Measurements from ENCODE around the gene CERKL. TPM values are rescaled to one million over a fixed set of nuclear protein-coding genes. Genes with fewer than 3 reads are reported as not detected.

CERKL gene
- total and polyA plus RNA-seq, 2 of the 13 experiments (the other 11 are each of a cell fraction or from before 2014, with no cell fraction given) = not detected

DNA sequence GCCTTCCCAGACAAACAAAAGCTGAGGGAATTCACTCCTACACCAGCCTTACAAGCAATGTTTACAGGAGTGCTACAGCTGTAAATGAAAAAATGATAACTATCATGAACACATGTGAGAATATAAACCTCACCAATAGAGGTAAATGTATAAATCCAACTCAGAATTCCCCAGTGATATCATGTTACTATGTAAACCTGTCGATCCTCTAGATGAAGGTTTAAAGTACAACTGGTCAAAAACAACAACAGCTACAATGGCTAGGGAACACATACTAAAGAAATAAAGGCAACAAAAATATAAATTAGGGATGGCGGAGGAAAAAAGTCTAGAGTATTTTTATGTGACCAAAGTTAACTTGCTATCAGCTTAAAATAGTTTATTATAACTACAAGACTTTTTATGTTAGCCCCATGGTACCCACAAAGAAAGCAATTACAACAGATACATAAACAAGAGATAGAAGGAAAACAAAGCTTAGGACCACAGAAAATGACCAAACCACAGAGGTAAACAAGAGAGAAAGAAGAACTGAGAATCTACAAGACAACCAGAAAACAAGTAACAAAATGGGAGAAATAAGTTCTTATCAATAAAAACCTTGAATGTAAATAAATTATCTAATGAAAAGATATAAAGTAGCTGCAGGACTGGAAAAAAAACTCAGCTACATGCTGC is 8.3 kb downstream of the CERKL start (continued):
- TF ChIP-seq, protein P1, sequence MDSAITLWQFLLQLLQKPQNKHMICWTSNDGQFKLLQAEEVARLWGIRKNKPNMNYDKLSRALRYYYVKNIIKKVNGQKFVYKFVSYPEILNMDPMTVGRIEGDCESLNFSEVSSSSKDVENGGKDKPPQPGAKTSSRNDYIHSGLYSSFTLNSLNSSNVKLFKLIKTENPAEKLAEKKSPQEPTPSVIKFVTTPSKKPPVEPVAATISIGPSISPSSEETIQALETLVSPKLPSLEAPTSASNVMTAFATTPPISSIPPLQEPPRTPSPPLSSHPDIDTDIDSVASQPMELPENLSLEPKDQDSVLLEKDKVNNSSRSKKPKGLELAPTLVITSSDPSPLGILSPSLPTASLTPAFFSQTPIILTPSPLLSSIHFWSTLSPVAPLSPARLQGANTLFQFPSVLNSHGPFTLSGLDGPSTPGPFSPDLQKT (CRISPR knock-in tag; IDR thresholded peaks at IDR 0.05; ENCODE audit: borderline replicate concordance) = no peak
- TF ChIP-seq, protein P2, sequence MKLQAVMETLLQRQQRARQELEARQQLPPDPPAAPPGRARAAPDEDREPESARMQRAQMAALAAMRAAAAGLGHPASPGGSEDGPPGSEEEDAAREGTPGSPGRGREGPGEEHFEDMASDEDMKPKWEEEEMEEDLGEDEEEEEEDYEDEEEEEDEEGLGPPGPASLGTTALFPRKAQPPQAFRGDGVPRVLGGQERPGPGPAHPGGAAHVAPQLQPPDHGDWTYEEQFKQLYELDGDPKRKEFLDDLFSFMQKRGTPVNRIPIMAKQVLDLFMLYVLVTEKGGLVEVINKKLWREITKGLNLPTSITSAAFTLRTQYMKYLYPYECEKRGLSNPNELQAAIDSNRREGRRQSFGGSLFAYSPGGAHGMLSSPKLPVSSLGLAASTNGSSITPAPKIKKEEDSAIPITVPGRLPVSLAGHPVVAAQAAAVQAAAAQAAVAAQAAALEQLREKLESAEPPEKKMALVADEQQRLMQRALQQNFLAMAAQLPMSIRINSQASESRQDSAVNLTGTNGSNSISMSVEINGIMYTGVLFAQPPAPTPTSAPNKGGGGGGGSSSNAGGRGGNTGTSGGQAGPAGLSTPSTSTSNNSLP (IDR thresholded peaks at IDR 0.05; ENCODE audit: low read depth, low read length) = 0 out of 2 replicates have a peak, but pooled peaks have one; percentile 13
- TF ChIP-seq FOXA3 (CRISPR knock-in tag; IDR thresholded peaks at IDR 0.05) = peak; percentile 30; the same call in 1 of the 2 replicates
- peak; percentile 54; the same call in 1 of the 2 replicates for TF ChIP-seq SIX4 (CRISPR knock-in tag; IDR thresholded peaks at IDR 0.05)
- TF ChIP-seq, protein P3, sequence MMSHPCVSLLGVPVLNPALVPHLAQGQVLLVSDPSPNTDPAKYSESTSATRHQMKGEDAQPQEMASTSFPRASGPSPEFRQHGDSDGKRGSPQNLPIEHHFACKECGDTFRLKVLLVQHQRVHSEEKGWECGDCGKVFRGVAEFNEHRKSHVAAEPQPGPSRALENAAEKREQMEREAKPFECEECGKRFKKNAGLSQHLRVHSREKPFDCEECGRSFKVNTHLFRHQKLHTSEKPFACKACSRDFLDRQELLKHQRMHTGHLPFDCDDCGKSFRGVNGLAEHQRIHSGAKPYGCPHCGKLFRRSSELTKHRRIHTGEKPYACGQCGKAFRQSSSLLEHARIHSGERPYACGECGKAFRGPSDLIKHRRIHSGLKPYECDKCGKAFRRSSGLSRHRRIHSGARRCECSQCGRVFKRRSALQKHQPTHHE (CRISPR knock-in tag; IDR thresholded peaks at IDR 0.05; ENCODE audit: borderline replicate concordance) = no peak

DNA sequence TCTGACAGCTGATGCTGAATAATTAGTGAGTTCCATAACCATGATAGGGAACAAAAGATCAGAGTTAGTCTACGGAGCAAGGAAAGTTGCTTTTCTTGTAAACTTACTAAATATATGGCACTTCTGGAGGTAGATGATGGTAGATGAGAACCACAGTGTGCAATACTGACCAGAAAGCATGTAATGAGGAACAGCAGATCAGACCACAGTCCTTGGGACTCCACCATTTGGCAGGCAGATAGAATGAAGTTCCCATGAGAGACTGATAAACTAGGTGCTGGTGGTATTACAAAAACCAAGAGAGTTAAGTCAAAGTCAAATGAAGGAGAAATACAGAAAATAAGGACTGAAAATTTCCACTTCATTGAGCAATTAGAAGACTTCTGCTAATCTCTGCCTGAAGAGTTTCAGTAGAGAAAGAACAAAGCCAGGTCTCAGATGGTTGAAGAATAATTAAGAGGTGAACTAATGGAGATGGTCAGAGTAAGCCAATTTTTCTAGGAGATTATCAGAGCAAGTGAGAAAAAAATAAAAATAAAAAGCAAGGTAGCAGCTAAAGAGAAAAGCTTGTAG is 10.4 kb downstream of the CERKL start:
- no TSS peak for BruUV-seq (replicated peaks)
- CTCF ChIA-PET (ENCODE audit: low intra/inter-chr PET ratio, low total read pairs) = no interaction called here

More for the DNA sequence above, 10.4 kb downstream of the CERKL start:
- no peak overlapping the region for H3K9ac ChIP-seq (ENCODE audit: insufficient read depth, low read depth, low read length)
- no peak overlapping the region for H3K4me2 ChIP-seq (ENCODE audit: low read depth, low read length)
- in situ Hi-C loops (cut with HindIII; ENCODE audit: extremely low pct_ligation_motif_present, low pct_unique_long_range_greater_than_20kb) (no loop called here), intact Hi-C loops (cut with micrococcal nuclease; ENCODE audit: unreplicated experiment) (no loop called here)
- no peaks in the 10 kb centered on the region for H3K9me3 ChIP-seq (ENCODE audit: low read length)
- WGBS (ENCODE audit: low lambda C conversion rate) = 9% methylated on average over 1 of the region's 1 CpG
- FAIRE-seq (no peak), ATAC-seq (no peak), DNase-seq (ENCODE audit: low spot score) (no peak)
- no peak overlapping the region for H3K4me3 ChIP-seq (replicated peaks in 1 of 3; ENCODE audit: insufficient read depth in 1 of 3, low read depth in 2 of 3, low read length in 3 of 3)
- no peak overlapping the region for H2AFZ ChIP-seq (ENCODE audit: low read length)
- H3K36me3 ChIP-seq (replicated peaks in 1 of 2; ENCODE audit: control insufficient read depth in 1 of 2, insufficient read depth in 2 of 2, low read length in 2 of 2) = no peaks in the 10 kb centered on the region
- POLR2A ChIA-PET = no interaction called here
- 0 out of 2 replicates have a peak, but pooled peaks cover 5% of the 10 kb centered on the region for H3K4me1 ChIP-seq (ENCODE audit: insufficient read depth, low read length)
- TF ChIP-seq, protein P4, sequence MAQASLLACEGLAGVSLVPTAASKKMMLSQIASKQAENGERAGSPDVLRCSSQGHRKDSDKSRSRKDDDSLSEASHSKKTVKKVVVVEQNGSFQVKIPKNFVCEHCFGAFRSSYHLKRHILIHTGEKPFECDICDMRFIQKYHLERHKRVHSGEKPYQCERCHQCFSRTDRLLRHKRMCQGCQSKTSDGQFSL (CRISPR knock-in tag; IDR thresholded peaks at IDR 0.05) = no peak
- TF ChIP-seq, protein P5, sequence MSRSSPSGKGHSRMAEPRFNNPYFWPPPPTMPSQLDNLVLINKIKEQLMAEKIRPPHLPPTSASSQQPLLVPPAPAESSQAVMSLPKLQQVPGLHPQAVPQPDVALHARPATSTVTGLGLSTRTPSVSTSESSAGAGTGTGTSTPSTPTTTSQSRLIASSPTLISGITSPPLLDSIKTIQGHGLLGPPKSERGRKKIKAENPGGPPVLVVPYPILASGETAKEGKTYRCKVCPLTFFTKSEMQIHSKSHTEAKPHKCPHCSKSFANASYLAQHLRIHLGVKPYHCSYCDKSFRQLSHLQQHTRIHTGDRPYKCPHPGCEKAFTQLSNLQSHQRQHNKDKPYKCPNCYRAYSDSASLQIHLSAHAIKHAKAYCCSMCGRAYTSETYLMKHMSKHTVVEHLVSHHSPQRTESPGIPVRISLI (CRISPR knock-in tag; IDR thresholded peaks at IDR 0.05; ENCODE audit: borderline replicate concordance) = no peak
- no peak for TF ChIP-seq ZNF790 (CRISPR knock-in tag; IDR thresholded peaks at IDR 0.05; ENCODE audit: borderline replicate concordance)
- no peak for TF ChIP-seq NFRKB (IDR thresholded peaks at IDR 0.05)
- TF ChIP-seq, protein P6, sequence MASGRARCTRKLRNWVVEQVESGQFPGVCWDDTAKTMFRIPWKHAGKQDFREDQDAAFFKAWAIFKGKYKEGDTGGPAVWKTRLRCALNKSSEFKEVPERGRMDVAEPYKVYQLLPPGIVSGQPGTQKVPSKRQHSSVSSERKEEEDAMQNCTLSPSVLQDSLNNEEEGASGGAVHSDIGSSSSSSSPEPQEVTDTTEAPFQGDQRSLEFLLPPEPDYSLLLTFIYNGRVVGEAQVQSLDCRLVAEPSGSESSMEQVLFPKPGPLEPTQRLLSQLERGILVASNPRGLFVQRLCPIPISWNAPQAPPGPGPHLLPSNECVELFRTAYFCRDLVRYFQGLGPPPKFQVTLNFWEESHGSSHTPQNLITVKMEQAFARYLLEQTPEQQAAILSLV (CRISPR knock-in tag; IDR thresholded peaks at IDR 0.05; ENCODE audit: borderline replicate concordance) = no peak
- no peak overlapping the region for H3K27ac ChIP-seq (ENCODE audit: extremely low read length, insufficient read depth, low read length)
- H3K27me3 ChIP-seq (ENCODE audit: control insufficient read depth in 1 of 2, insufficient read depth in 2 of 2, low read length in 2 of 2) = no peaks in the 10 kb centered on the region
- H4K20me1 ChIP-seq (ENCODE audit: insufficient read depth, low read length) = no peaks in the 10 kb centered on the region
- H3K79me2 ChIP-seq (ENCODE audit: insufficient read depth, low read length) = no peaks in the 10 kb centered on the region
